PC-3 (cell line): ENCODE measurements around the gene APOBEC3A. TPM values are rescaled to one million over a fixed set of nuclear protein-coding genes. Genes with fewer than 3 reads are reported as not detected.
"Not testable (repeated sequence)": the region's sequence is repeated elsewhere in the genome, so short reads cannot be mapped to it uniquely, and the experiment has no call there.

Source experiments
- ATAC-seq: fragments of 200-7000 bp; cut with Tn5 transposase; 2 replicates; pipeline ENCODE4 v1.9.1; 2020; ENCODE audit warnings: mild to moderate bottlenecking, moderate library complexity
- BruUV-seq: library from RNA; stranded (reverse); fragments of 400-500 nt; replicated peaks from 2 replicates; lab custom pipeline; 2021; lab: Mats Ljungman, UMichigan
- CTCF ChIA-PET: fragments of 300-600 bp; sonication (Branson Sonifier 250); formaldehyde crosslinking; loops from one replicate; lab custom pipeline; 2022; ENCODE audit warnings: antibody characterized with exemption; lab: Charles Lee
- POLR2A ChIA-PET: fragments of 300-600 bp; sonication (Branson Sonifier 250); formaldehyde crosslinking; loops from one replicate; lab custom pipeline; 2022; ENCODE audit warnings: antibody characterized with exemption; ENCODE audit not compliant: unreplicated experiment; lab: Charles Lee
- DNase-seq: peaks from one replicate; pipeline ENCODE4 v3.0.0-alpha.2; 2015
- H2AFZ ChIP-seq: fragments of 300-600 bp; sonication (generic); 2 replicates; pipeline ENCODE4 v1.6.0; 2016; ENCODE audit warnings: antibody characterized with exemption, low read length
- H3F3A ChIP-seq: fragments of 300-600 bp; sonication (generic); one replicate; pipeline ENCODE4 v1.6.0; 2017; ENCODE audit warnings: antibody characterized with exemption, low read length, control low read depth, mild to moderate bottlenecking; ENCODE audit not compliant: unreplicated experiment
- H3K27ac ChIP-seq: fragments of 300-600 bp; sonication (generic); 2 replicates; pipeline ENCODE4 v1.5.1; 2016; ENCODE audit warnings: mild to moderate bottlenecking, low read length
- H3K27me3 ChIP-seq: fragments of 300-600 bp; sonication (generic); 2 replicates; pipeline ENCODE4 v1.6.1; 2016; ENCODE audit warnings: low read length, mixed read lengths
- H3K36me3 ChIP-seq: fragments of 300-600 bp; sonication (generic); 2 replicates; pipeline ENCODE4 v1.6.1; 2016; ENCODE audit warnings: low read depth, mixed run types, low read length, mixed read lengths
- H3K4me1 ChIP-seq: fragments of 300-600 bp; sonication (generic); 2 replicates; pipeline ENCODE4 v1.5.1; 2016; ENCODE audit warnings: low read length; ENCODE audit not compliant: insufficient read depth
- H3K4me2 ChIP-seq: fragments of 300-600 bp; sonication (generic); 2 replicates; pipeline ENCODE4 v1.6.0; 2016; ENCODE audit warnings: low read length
- H3K4me3 ChIP-seq: fragments of 300-600 bp; sonication (generic); 2 replicates; pipeline ENCODE4 v1.5.1; 2016; ENCODE audit warnings: mild to moderate bottlenecking, low read length, mixed read lengths
- H3K79me2 ChIP-seq: fragments of 300-600 bp; sonication (generic); 2 replicates; pipeline ENCODE4 v1.6.1; 2017; ENCODE audit warnings: low read length, mixed read lengths
- H3K9ac ChIP-seq: fragments of 300-600 bp; sonication (generic); 2 replicates; pipeline ENCODE4 v1.6.0; 2016; ENCODE audit warnings: mild to moderate bottlenecking, low read length
- H3K9me2 ChIP-seq: fragments of 300-600 bp; sonication (generic); replicated peaks from 2 replicates; pipeline ENCODE4 v1.6.1; 2016; ENCODE audit warnings: mixed run types, low read length, mixed read lengths
- H3K9me3 ChIP-seq: fragments of 300-600 bp; sonication (generic); 2 replicates; pipeline ENCODE4 v1.6.1; 2016; ENCODE audit warnings: low read length, mixed read lengths
- H4K20me1 ChIP-seq: fragments of 300-600 bp; sonication (generic); 2 replicates; pipeline ENCODE4 v1.6.1; 2016; ENCODE audit warnings: low read length, mixed read lengths
- EZH2 ChIP-seq: fragments of 300-600 bp; sonication (generic); IDR thresholded peaks from one replicate; pipeline ENCODE4 v1.6.1; 2017; ENCODE audit warnings: antibody characterized with exemption, mild to moderate bottlenecking, low read length; ENCODE audit not compliant: unreplicated experiment
- EZH2phosphoT487 ChIP-seq: fragments of 300-600 bp; sonication (generic); IDR thresholded peaks from 2 replicates; pipeline ENCODE4 v1.6.1; 2018; ENCODE audit warnings: mild to moderate bottlenecking, antibody characterized with exemption, low read length, borderline replicate concordance
- intact Hi-C: fragments of 100-400 bp; cut with micrococcal nuclease; formaldehyde crosslinking; loops from 2 replicates; pipeline ENCODE4 v1.9.0; 2023
- total RNA-seq: library from RNA; depleted of rRNA; stranded (reverse); fragments of >200 nt; gene quantifications from 2 replicates; pipeline ENCODE4 v1.2.3, GENCODE V29; 2014
- TF ChIP-seq, protein P1 (sequence below): fragments of 300-600 bp; sonication (generic); conservative IDR thresholded peaks from 2 replicates; pipeline ENCODE4 v1.5.1; 2017; ENCODE audit warnings: antibody characterized with exemption, low read depth, mild to moderate bottlenecking, low read length

The APOBEC3A gene
- total RNA-seq, 1 experiment from 2014 or later: not detected

DNA sequence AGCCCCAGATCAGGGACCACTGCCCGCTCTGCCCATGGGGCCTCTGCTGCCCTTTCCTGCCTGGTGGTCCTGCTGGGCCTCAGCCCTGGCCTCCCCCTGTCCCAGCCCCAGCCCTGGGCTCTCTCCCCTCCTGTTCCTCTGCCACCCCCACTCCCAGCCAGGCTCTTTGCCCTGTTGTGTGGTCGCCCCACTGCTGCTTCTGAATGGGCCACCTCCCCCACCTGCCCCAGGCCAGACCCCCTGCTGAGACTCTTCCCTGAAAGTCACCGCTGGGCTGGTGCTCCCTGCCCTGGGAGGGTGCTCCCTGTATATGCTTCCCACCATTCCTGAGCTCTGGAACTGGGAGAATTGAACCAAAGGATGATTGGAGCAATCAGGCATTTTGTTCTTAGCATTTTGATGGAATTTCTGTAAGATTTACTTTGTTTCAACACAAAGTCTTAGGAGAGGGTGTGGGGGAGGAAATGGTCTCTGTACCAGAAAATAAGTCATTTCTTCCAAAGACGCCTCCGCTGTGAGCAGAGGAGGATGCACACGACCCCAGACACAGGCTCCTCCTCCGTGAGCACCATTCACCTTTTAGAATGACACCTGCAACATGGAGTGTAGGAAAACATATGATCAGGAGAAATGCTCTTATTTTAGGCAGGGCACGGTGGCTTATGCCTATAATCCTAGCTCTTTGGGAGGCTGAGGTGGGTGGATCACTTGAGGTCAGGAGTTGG is 29.9 kb downstream of the APOBEC3A start:
- no peak for DNase-seq
- intact Hi-C loops: loop anchor here (10.0 kb wide), 1 partner anchor 63 kb away; no protein-coding TSS in a partner anchor
- Histone ChIP-seq H3F3A (peaks cover 6% of the 10 kb centered on the region), H3K36me3 (no peaks in the 10 kb centered on the region; the same call in 1 of the 2 replicates), H3K27me3 (no peaks in the 10 kb centered on the region), H3K4me2 (no peak overlapping the region), H3K4me1 (peaks cover 17% of the 10 kb centered on the region), H3K79me2 (no peaks in the 10 kb centered on the region), H4K20me1 (no peaks in the 10 kb centered on the region), H3K4me3 (no peak overlapping the region), H3K9ac (no peak overlapping the region), H3K27ac (no peak overlapping the region), H3K9me3 (0 out of 2 replicates have a peak, but pooled peaks cover 2% of the 10 kb centered on the region), H3K9me2 (no peaks in the 10 kb centered on the region), H2AFZ (no peak overlapping the region)
- ChIA-PET POLR2A (no interaction called here), CTCF (no interaction called here)
- ATAC-seq: no peak
- TF ChIP-seq, protein P1, sequence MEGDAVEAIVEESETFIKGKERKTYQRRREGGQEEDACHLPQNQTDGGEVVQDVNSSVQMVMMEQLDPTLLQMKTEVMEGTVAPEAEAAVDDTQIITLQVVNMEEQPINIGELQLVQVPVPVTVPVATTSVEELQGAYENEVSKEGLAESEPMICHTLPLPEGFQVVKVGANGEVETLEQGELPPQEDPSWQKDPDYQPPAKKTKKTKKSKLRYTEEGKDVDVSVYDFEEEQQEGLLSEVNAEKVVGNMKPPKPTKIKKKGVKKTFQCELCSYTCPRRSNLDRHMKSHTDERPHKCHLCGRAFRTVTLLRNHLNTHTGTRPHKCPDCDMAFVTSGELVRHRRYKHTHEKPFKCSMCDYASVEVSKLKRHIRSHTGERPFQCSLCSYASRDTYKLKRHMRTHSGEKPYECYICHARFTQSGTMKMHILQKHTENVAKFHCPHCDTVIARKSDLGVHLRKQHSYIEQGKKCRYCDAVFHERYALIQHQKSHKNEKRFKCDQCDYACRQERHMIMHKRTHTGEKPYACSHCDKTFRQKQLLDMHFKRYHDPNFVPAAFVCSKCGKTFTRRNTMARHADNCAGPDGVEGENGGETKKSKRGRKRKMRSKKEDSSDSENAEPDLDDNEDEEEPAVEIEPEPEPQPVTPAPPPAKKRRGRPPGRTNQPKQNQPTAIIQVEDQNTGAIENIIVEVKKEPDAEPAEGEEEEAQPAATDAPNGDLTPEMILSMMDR: no peak
- TF ChIP-seq EZH2: no peak
- TF ChIP-seq EZH2phosphoT487: no peak
- no TSS peak for BruUV-seq

DNA sequence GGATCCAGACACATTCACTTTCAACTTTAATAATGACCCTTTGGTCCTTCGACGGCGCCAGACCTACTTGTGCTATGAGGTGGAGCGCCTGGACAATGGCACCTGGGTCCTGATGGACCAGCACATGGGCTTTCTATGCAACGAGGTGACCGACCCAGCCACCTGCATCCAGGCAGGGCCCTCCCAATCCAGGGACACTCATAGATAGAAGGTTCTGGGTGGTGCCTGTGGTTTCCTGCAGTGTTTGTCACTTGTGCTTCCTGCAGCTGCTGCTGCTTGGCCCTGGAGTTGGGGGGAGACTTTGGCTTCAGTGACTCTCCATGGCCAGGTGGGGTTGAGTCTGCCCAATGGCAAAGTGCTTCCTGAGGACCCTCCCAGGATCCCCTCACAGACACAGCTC is 32.1 kb downstream of the APOBEC3A start:
- ChIA-PET POLR2A (no interaction called here), CTCF (no interaction called here)
- intact Hi-C loops: loop anchor here (10.0 kb wide), 1 partner anchor 65 kb away; no protein-coding TSS in a partner anchor

DNA sequence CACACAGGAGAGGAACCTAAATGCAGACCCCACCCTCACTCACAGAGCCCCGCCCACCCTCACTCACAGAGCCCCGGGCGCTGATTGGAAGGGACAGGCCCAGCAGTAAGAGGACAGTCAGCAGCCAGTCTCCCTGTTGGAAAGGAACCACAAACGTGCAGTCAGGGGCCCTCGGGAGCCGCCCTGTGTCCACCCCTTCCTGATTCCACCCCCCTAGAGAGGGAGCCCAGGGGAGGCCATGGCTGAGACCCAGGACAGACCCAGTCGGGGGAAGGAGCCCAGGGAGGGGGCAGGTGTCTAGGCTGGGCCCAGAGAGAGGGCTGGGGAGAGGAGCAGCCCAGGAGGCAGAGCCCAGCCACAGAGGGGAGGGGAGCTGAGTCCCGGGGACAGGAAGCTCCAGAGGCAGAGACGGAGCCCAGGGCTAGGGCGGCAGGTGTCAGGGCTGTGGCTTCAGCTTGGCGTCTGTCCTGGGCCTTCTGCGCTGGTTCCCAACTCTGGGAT is 35.5 kb downstream of the APOBEC3A start:
- H3K79me2 ChIP-seq, intact Hi-C loops, POLR2A ChIA-PET: not testable (repeated sequence)

More for the DNA sequence above, 32.1 kb downstream of the APOBEC3A start:
- no peak for TF ChIP-seq EZH2
- Histone ChIP-seq H3K4me3 (no peak overlapping the region), H3K27me3 (no peaks in the 10 kb centered on the region), H3K36me3 (no peaks in the 10 kb centered on the region), H3K4me2 (no peak overlapping the region), H3K27ac (no peak overlapping the region), H3K9ac (no peak overlapping the region), H3F3A (peaks cover 3% of the 10 kb centered on the region), H3K9me3 (no peaks in the 10 kb centered on the region), H4K20me1 (no peaks in the 10 kb centered on the region), H3K4me1 (peaks cover 8% of the 10 kb centered on the region), H2AFZ (no peak overlapping the region), H3K79me2 (no peaks in the 10 kb centered on the region), H3K9me2 (no peaks in the 10 kb centered on the region)
- BruUV-seq: no TSS peak
- DNase-seq: no peak
- ATAC-seq: no peak

More for the DNA sequence above, 35.5 kb downstream of the APOBEC3A start:
- H3K9me3 ChIP-seq, DNase-seq, H4K20me1 ChIP-seq, H3K4me3 ChIP-seq, BruUV-seq, ATAC-seq, H3K27ac ChIP-seq, H2AFZ ChIP-seq, H3K4me2 ChIP-seq, H3F3A ChIP-seq, H3K9ac ChIP-seq, H3K27me3 ChIP-seq, CTCF ChIA-PET, H3K36me3 ChIP-seq, H3K4me1 ChIP-seq, H3K9me2 ChIP-seq: not testable (repeated sequence)
